SK-N-MC (cell line): Measurements from ENCODE around the gene FTL.

Experiments
- EZH2 ChIP-seq: fragments of 200-600 bp; sonication (generic); IDR thresholded peaks from one replicate; pipeline ENCODE4 v1.6.1; 2017; ENCODE audit warnings: antibody characterized with exemption
- POLR2AphosphoS5 ChIP-seq: IDR thresholded peaks from 2 replicates; pipeline ENCODE4 v1.6.1; 2012; ENCODE audit warnings: mild to moderate bottlenecking, low read depth, low read length, borderline replicate concordance

DNA sequence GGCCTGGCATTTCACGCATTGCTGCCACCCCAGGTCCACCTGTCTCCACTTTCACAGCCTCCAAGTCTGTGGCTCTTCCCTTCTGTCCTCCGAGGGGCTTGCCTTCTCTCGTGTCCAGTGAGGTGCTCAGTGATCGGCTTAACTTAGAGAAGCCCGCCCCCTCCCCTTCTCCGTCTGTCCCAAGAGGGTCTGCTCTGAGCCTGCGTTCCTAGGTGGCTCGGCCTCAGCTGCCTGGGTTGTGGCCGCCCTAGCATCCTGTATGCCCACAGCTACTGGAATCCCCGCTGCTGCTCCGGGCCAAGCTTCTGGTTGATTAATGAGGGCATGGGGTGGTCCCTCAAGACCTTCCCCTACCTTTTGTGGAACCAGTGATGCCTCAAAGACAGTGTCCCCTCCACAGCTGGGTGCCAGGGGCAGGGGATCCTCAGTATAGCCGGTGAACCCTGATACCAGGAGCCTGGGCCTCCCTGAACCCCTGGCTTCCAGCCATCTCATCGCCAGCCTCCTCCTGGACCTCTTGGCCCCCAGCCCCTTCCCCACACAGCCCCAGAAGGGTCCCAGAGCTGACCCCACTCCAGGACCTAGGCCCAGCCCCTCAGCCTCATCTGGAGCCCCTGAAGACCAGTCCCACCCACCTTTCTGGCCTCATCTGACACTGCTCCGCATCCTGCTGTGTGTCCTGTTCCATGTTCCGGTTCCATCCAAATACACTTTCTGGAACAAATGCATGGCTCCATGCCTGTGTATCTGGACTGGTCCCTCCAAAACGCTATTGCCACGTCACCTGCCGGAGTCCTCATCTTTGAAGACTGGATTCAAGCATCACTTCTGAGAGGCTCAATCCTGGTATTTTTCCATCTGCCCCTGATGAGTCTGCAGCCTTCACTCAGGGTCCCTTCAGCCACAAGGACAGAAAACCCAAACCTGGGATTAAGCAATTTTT is 42.3 kb upstream of the FTL start:
- no peak for TF ChIP-seq POLR2AphosphoS5
- no peak for TF ChIP-seq EZH2
